Midbrain (tissue), 1 donor: Measurements from ENCODE around the gene VSTM2B.
"Not testable (repeated sequence)": the region's sequence is repeated elsewhere in the genome, so short reads cannot be mapped to it uniquely, and the experiment has no call there.

ENCODE experiments used
- DNase-seq: peaks from one replicate; lab custom pipeline; 2025; lab: John Stamatoyannopoulos, UW

Gene VSTM2B

DNA sequence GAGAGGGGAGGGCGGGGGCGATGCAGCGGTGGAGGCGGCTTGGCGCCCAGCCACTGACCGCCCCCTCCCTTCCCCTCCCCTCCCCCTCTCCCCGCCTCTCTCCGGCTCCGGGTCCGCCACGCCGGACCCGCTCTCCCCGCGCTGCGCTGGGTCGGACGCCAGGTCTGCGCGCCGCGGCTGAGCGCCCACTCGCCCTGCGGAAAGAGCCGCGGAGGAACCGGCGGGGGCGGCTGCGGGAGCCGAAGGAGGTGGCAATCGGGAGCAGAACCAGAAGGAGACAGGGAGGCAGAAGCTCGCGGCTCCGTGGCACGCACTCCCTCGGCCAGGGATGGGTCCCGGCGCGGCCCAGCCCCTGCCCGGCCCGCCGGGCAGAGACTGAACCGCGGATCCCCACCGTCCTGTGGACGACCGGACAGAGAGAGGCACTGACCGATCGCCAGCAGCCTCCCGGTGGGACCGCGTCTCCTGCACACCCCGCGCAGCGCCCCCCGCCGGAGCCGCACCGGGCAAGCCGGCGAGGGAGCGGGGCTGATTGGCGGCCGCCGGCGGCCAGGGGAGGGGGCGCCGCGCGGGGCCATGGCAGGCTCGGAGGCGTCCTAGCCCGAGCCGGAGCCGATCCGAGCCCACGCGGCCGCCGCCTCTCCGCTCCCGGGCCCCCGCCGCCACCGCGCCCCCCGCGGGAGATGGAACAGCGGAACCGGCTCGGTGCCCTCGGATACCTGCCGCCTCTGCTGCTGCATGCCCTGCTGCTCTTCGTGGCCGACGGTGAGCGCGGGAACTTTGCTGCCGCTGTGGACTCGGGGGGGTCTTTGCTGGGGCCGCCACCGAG is at the start of gene VSTM2B:
TSS of gene VSTM2B (plus strand) at position 94 of the 829 bp plus-strand sequence. CDS start at position 684, 590 bp downstream.
- no peak for DNase-seq

DNA sequence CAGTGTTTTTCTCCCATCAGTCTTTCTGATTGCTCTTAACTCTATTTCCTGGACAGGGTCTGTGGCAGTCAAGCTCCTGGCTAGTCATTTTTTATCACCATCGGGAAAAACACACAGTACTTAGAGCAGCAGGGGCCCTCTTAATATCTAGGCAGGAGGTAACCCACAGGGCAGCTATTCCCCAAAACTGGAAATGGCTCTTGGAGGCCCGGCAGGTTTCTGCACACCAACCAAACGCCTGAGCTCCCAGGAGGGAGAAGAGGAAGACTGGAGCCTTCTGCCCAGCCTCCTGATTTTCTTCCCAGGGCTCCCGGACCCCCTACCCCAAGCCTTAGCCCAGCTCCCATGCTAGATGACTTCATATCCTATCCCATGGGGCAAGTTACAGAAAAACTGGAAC is 49.3 kb upstream of the VSTM2B start:
- no peak for DNase-seq

DNA sequence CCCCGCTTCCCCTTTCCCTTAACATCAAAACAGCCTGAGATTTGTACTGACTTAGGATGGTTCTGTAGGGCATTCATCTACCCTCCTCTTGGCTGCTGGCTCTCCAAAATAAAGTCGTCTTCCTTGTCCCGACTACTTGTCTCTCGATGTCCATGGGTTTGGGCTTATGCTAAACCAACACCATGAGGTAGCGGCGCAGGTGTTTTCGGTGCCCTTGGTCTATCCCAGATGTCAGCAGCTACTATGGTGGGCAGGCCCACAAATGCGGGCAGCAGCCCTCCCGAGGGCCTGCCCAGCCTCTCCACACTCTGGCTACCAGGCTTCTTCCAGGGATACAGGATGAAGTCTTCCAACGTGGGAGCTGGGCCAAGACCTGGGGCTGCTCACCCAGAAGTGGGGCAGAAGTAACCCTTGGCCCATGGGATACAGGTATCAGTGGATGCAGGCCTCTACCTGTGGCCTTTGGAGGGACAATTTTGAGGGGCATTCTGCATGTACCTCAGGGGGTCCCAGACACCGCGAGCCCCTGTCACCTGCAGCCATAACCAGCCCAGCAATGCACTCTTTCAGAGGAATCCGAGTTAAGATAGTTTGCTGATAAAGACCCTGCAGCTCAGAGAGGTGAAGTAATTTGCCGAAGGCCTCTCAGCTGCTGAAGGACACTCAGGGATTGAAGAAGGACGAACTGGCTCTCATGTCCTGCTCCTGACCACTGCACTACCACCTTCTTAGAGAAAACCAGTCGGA is 47.8 kb upstream of the VSTM2B start:
- no peak for DNase-seq

DNA sequence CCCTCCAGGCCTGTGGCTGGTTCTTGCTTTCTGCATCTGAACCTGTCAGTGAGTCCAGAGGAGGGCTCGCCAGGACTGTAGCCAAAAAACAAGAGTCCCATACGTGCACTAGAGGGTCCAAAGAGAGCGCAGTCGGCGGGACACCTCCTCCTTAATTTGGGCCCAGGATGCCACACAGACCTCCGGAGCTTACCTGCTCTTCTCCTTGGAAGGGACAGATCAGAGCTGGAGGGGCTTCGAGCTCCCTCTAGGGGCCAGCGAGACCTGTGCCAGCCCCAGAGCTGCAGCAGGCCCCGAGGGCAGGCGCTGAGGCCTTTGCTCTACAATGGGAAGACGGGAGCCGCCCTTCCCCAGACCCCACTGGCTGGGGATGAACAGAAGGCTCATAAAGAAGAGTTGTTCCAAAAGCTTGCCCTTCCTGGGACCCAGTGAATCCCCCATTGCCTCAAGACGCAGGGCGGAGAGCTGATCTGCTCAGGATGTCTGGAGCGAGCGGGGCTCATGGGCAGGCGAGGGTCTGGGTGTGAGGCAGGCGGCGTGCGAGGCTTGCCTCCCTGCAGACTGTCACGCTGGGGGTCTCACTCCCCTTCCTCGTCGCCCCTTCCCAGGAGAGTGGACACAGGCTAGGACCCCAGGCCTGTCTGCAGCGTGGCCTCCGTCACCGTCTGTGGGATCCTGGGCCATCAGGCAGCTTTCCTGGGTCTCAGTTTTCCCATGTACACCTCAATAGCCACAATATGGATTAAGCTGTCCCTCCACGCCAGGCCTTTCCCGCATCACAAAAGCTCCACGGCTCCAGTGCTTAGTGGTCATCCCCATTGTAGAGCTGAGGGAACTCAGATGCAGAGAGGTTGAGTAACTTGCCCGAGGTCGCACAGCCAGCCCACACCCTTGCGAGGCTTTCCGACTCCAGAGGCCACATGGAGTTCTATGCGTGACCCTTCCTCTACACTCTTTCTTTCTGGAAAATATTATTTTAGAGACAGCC is 46.9 kb upstream of the VSTM2B start:
- peak; percentile 31 for DNase-seq

DNA sequence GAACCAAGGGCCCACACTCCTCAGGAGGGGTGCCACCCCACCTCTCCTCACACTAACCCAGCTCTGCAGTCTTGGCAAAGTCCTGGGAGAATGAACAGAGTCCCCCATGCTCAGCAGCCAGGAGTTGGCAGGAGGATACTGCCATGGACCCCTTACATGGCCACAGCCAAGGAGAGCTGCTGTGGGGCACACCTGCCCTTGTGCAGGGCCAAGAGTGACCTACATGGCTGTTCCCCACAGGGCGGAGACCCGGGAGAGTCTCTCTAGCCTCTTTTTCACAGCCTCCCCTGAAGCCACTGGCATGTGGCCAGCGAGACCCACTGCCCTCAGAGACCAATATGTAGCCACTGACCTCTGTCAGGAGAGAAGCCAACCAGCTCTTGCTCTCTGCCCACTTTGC is 45.9 kb upstream of the VSTM2B start:
- no peak for DNase-seq

DNA sequence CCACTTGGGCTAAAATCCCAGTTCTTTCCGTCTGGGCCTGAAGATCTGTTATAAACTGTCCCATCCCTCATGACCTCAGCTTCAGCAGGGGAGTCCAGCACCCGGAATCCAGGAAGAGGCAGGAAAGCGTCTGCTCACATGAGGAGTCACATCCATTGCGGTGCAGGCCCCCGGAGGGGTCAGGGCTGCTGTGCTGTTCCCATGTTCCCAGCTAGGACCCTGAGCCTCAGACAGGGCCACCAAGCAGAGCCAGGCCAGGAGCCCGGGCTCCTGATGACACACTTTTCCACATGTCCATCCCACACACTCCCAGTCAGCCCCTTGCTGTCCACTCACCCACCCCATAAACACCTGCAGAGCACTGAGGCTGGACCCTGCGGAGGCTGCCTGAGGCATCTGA is 45.3 kb upstream of the VSTM2B start:
- no peak for DNase-seq

DNA sequence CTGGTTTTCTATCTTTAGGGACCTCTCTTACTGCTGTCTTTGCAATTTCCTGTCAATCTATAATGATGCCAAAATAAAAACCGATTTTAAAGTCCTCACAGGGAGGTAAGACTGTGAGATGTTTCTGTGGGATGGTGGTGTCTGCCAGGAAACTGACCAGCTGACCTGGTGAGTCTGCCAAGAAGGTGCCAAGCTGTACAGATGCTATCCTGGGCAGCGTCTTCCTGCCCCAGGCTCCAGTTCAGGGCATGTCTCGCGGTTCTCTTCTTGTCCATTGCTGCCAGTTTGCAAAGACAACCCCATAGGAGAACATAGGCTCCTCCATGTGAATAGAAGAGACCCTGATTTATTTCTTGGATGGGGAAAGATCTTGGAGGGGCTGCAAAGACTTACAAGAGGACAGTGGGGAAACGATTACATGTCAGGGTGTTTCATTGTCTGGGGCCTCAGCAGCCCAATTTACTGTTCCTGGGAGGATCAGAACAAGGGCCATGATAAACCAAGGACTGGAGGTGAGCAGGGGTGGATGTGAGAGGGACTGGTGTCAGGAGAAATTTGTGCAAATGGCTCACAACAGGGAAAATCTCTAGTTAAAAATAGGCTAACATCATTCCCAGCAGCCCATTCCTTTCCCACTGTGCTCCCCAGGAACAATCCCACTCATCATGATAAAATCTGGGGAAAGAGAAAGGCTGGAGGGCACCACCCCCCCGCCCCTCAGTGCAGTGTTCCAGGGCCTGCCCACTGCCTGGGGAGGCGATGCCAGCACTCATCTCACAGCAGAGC is 42.7 kb upstream of the VSTM2B start:
- DNase-seq, result no peak

DNA sequence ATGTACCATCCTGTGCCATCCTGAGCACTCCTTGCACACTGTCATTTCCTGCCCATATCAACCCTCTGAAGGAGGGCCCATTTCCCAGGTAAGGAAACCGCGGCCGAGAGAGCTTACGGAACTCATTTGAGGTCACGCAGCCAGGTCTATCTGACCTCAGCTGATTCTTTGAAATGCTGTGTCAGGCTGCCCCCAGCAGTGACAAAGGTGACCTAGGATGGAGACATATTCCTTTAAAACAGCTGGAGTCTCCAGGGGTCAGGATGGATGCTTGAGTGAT is 42.2 kb upstream of the VSTM2B start:
- DNase-seq, result no peak

DNA sequence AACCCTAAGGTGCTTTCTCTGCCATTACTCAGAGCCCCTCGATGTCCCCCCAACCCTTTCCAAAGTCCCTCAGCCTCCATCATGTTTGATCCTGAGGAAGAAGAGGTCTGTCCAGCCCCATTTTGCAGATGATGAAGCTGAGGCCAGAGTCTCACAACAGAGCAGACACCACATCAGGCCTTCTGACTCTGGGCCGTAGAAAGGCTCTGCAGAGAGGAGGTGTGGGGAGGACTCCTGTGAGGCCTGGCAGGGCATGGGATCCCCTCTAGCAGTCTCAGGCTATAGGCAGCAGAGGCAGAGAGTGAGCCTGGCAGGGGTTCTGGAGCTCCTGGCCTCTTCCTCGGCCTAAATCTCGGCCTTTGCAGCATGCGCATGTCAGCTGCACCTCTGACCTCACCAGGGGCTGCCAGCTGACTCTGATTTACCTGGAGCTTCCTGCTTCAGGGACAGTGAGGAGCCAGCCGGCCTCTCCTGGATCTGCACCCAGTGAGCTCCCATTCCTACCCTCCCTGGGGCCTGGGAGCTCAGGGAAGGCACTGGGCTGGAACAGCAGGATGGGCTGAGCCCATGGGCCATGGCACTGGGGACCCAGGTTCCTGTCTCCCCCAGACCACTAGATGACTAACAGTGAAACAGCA is 41.7 kb upstream of the VSTM2B start:
- no peak for DNase-seq

DNA sequence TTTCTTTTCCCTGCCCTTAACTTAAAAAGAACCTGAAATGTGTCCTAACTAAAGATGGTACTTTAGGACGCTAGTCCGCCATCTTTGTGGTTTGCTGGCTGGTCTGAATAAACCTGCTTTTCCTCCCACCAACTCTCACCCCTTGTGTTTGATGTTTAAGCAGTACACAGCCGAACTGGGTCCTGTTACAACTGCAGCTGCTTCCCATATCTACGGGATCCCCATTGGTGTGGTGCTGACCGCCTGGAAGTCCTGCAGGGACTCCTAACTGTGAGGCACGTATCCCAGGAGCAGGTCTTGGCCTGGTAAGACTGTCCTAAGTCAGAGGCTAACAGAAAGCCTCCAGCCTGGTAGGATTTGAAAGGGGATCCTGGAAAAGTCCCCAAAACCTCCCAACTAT is 40.9 kb upstream of the VSTM2B start:
- no peak for DNase-seq

DNA sequence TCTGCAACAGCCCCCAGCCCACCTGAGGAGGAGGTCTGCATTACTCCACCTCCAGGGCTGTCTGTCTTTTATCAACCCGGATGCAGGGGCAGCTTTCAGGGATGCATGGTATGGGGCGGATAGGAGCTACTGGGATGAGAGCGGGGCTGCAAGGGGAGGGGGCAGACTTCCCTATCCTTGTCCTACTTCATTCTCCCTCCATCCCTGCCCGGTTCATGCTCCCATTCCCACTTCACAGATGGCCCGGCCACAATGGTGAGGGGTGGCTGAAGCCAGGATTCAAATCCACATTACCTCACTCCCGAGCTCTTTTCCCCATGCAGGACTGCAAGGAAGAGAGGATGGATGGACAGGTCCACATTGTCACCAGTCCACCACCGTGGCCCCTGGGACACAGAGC is 40.5 kb upstream of the VSTM2B start:
- DNase-seq, result no peak

DNA sequence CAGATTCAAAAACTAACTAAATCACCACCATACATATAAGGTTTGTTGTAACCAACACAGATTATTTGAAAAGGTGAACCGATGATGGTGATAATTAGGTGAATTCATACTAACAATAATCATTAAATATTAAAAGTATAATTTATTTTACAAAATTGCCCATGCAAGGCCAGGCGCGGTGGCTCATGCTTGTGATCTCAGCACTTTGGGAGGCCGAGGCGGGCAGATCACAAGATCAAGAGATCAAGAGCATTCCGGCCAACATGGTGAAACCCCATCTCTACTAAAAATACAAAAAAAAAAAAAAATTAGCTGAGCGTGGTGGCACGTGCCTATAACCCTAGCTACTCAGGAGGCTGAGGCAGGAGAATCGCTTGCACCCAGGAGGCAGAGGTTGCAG is 38.8 kb upstream of the VSTM2B start:
- DNase-seq, result not testable (repeated sequence)

DNA sequence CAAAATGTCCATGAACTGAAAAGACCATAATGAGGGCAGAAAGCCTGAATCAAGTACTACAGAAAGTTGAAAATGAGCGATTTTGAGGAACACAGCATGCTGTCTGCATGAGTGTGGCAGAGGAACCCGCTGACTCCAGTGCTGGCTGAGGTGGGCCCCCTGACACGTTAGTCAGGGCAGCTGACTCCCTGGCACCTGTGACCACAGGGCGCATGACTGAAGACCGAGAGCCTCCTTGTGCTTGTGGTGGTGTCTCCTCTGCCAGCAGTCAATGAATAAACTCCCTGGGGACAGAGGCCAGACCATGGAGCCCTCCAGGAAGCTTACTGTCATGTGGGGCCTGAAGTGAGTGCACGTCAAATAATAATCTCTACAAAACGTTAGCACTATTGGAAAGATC is 38.4 kb upstream of the VSTM2B start:
- no peak for DNase-seq

DNA sequence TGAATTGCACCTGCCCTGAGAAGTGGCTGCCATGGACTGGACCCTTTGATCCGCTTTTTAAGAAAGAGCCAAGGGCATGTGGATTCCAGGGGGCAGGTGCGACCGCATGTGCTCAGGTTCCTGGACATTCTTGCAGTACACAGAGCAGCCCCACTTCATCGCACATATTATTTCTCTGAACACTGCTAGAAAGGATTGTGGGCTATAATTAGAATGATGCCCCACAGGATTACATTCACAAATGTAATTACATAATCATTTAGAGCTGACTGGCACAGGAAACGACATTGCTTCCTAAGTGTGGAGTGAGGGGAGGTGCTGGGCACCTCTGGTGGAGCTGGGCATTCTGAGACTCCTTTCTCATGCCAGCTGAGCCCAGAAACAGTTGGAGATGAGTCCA is 37.5 kb upstream of the VSTM2B start:
- no peak for DNase-seq

DNA sequence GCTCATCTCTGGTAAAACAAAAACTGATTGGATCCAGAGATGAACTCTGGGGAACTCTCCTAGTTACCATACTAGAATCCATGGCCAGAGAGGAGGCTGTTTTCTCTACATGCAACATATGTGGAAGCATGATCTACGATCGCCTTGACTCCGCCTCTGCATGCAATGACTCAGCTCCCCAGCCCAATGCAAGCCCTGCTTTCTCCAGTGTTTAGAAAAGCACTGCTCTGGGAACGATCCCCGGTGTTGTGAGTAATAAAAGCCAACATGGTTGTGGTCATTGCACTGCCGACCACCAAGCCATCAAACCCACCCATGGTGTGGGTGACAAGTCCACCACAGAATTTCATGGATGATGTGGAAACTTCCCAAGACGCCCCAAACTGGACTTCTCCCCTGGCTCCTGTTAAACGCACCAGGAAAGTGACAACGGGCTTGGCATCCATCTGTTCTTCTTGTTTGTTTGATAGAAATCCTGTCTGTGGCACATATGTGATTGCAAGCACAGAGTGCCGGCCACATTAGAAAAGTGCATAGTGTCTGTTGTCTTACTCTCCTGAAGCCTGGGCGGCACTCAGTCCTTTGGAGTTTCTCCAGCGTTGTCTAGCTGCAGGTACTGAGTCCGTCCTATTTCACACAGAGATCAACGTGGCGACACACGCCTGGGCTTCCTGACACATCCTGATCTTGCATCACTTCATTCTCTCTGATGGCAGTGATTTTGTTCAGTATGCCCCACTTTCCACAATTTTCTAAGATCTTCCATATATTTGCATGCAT is 36.4 kb upstream of the VSTM2B start:
- no peak for DNase-seq

DNA sequence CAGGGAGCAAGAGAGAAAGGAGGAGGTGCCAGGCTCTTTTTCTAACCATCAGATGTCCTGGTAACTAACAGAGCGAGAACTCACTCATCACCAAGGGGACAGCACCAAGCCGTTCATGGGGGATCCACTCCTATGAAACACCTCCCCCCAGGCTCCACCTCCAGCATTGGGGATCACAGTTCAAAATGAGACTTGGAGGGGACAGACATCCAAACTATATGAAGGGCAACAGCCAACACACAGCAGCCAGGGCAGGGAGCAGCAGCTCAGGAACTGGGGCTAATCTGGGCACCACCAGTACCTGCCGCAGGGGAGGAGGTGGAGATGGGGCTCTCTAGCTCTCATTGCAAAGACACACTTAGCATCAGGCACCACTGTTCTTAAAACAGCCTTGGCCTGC is 34.3 kb upstream of the VSTM2B start:
- DNase-seq, result no peak

DNA sequence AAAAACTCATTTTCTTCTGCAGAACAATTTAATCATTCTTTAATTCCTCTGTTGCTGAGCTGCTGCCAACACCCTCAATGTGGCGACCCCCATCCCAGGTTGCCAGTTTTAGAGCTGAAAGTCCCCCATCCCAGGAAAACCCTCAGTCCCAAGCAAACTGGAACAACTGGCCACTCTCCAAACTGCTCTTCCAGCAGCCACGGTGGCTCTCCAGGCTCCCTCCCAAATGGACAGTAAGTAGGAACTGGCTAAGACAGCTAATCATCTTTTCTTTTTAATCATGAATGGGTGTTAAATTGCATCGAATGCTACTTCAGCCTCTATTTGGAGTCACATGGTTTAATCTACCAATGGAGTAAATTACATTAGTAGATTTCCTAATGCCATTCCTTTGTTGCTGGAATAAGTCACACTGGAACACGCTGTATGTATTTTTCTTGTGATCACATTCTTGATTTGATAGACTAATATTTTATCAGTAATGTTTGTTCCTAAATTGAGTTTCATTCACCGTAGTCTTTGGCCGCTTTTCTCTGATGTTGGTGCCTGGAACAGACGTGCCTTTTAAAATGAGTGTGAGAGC is 33.7 kb upstream of the VSTM2B start:
- DNase-seq, result peak; percentile 37

DNA sequence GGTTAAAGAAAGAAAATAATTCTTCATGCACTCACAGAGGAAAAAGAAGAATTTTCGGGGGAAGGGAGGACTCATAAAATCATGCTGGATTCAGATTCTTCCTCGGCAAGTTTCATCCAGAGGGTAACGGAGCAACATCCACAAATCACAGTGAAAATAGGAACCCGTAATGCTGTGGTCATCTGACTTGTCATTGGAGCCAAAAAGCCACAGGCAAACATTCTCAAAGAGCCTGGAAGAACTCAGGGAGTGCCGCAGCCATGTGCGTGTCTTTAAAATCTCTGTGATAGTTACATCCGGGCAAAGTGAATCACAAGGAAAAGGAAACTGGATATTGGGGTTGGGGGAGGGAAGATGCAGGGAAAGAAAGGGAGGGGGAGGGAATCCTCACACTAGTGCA is 33.0 kb upstream of the VSTM2B start:
- peak; percentile 53 for DNase-seq

DNA sequence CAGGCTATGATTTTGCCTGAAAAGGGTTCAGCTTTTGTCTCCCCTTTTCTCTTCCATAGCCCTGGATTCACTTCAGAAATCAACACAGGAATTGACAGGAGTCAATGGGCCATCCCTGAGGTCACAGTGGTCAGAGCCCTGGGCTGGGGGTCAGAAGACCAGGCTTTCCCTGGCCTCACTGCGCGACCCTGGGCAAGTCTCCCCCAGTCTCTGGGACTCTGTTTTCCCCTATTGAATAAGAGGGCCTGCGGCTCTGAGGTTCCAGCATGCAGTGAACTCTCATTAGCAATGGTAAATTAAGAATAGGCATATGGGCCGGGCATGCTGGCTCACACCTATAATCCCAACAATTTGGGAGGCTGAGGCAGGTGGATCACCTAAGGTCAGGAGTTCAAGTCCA is 30.7 kb upstream of the VSTM2B start:
- DNase-seq, result no peak

DNA sequence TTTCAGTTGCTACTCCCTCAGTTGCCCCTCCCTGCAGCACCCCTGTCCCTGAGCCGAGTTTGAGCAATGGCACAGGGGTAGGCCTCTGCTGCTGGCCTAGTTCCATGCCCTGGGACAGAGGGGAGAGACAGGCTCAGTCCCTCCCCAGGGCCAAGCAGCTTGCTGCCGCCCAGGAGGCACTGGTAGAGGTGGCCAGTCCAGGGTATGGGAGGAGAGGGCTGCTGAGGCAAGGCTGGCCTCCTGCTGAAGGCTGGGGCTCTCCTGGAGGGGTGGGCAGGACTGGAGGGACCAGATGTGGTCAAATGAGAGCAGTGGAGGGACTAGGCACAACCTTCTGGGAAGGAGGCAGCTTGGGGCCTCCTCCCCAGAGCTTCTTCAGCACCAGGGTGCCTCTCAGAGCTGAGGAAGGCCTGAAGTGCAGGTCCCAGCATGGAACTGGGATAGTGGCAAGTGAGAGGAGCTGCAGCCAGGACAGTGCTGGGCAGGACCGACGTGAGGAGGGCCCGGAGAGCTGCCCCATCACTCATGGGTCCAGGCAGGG is 29.8 kb upstream of the VSTM2B start:
- DNase-seq, result no peak
